GM12878 (cell line): Measurements from ENCODE around the gene SWI5. TPM values are rescaled to one million over a fixed set of nuclear protein-coding genes. Genes with fewer than 3 reads are reported as not detected.

ENCODE experiments used
- ATAC-seq: fragments of 200-7000 bp; cut with Tn5 transposase; 3 replicates; pipeline ENCODE4 v1.9.1; 2020; ENCODE audit warnings: mild to moderate bottlenecking, moderate library complexity
- BruUV-seq: library from RNA; stranded (reverse); fragments of 400-500 nt; replicated peaks from 2 replicates; lab custom pipeline; 2021; lab: Mats Ljungman, UMichigan
- CTCF ChIA-PET: fragments of 300-600 bp; sonication (Branson Sonifier 250); formaldehyde crosslinking; extraction: SDS; loops from one replicate; lab custom pipeline; 2021; ENCODE audit warnings: inconsistent platforms; lab: Yijun Ruan, JAX
- POLR2A ChIA-PET: fragments of 350-600 bp; formaldehyde crosslinking; extraction: SDS; loops from one replicate; lab custom pipeline; 2021; ENCODE audit warnings: inconsistent platforms; lab: Charles Lee
- RAD21 ChIA-PET: fragments of 300-600 bp; sonication (Branson Sonifier 250); formaldehyde crosslinking; loops from one replicate; lab custom pipeline; 2023; ENCODE audit warnings: antibody characterized with exemption; ENCODE audit not compliant: unreplicated experiment; lab: Charles Lee
- SMC1A ChIA-PET: fragments of 300-600 bp; sonication (Branson Sonifier 250); formaldehyde crosslinking; loops from one replicate; lab custom pipeline; 2023; ENCODE audit not compliant: unreplicated experiment, uncharacterized antibody; lab: Charles Lee
- DNase-seq: peaks from one replicate; pipeline ENCODE4 v3.0.0-alpha.2; 2011; ENCODE audit warnings: low read depth, low spot score
- FAIRE-seq: peaks from 3 replicates; lab custom pipeline; 2011; peaks lifted over from hg19 to GRCh38; lab: Jason Lieb, UNC
- H2AFZ ChIP-seq: 2 replicates; pipeline ENCODE4 v1.6.0; 2011; ENCODE audit warnings: low read depth, low read length, control low read depth; ENCODE audit not compliant: control insufficient read depth
- H3K27ac ChIP-seq: 2 replicates; pipeline ENCODE4 v1.5.1; 2011; ENCODE audit warnings: control low read depth; ENCODE audit not compliant: control insufficient read depth, insufficient read depth
- H3K27me3 ChIP-seq, 2 experiments: replicated peaks in 1 of 2; 2 replicates each; pipeline versions ENCODE4 v1.6.0 to v1.6.1; 2011; ENCODE audit warnings: low read length in 1 of 2; ENCODE audit not compliant: control insufficient read depth in 2 of 2, insufficient read depth in 2 of 2
- H3K36me3 ChIP-seq, 2 experiments: 2 replicates each; pipeline ENCODE4 v1.5.1; 2011; ENCODE audit warnings: low read length in 1 of 2; ENCODE audit not compliant: control insufficient read depth in 2 of 2, insufficient read depth in 2 of 2
- H3K4me1 ChIP-seq: 2 replicates; pipeline ENCODE4 v1.6.1; 2011; ENCODE audit warnings: mild to moderate bottlenecking, low read length, moderate library complexity, mixed read lengths; ENCODE audit not compliant: control insufficient read depth, insufficient read depth
- H3K4me2 ChIP-seq: 2 replicates; pipeline ENCODE4 v1.6.0; 2011; ENCODE audit warnings: control low read depth; ENCODE audit not compliant: control insufficient read depth, insufficient read depth
- H3K4me3 ChIP-seq: fragments of 200-600 bp; sonication (generic); 2 replicates; pipeline ENCODE4 v1.5.1; 2016
- H3K79me2 ChIP-seq: 2 replicates; pipeline ENCODE4 v1.6.0; 2011; ENCODE audit warnings: low read length; ENCODE audit not compliant: control insufficient read depth, insufficient read depth
- H3K9ac ChIP-seq: 2 replicates; pipeline ENCODE4 v1.8.0; 2011; ENCODE audit warnings: low read length, control low read depth, mixed read lengths; ENCODE audit not compliant: control insufficient read depth, insufficient read depth
- H3K9me3 ChIP-seq: replicated peaks from 3 replicates; pipeline ENCODE4 v1.5.1; 2011; ENCODE audit warnings: mild to moderate bottlenecking, low read length; ENCODE audit not compliant: control insufficient read depth, insufficient read depth
- H4K20me1 ChIP-seq: 2 replicates; pipeline ENCODE4 v1.6.0; 2011; ENCODE audit not compliant: control insufficient read depth, insufficient read depth
- BHLHE40 ChIP-seq, 2 experiments: fragments of 450-650 bp in 1 of 2; IDR thresholded peaks; 2 replicates each; pipeline ENCODE4 v1.6.1; 2011 to 2017; ENCODE audit warnings: low read depth in 2 of 2, borderline replicate concordance in 1 of 2, improper control_type of control experiment in 1 of 2, low read length in 1 of 2, mild to moderate bottlenecking in 1 of 2
- ESRRA ChIP-seq: IDR thresholded peaks from 2 replicates; pipeline ENCODE4 v1.6.1; 2012; ENCODE audit warnings: mild to moderate bottlenecking, low read length, improper control_type of control experiment
- MTA3 ChIP-seq: IDR thresholded peaks from 2 replicates; pipeline ENCODE4 v1.6.1; 2012; ENCODE audit warnings: low read length, inconsistent platforms, borderline replicate concordance
- MXI1 ChIP-seq: fragments of 150-350 bp; IDR thresholded peaks from 2 replicates; pipeline ENCODE4 v1.6.1; 2011; ENCODE audit warnings: low read depth, mild to moderate bottlenecking, inconsistent platforms, low read length, improper control_type of control experiment
- NBN ChIP-seq: fragments of 450-650 bp; IDR thresholded peaks from 2 replicates; pipeline ENCODE4 v1.6.1; 2016
- RAD51 ChIP-seq: fragments of 450-650 bp; IDR thresholded peaks from 2 replicates; pipeline ENCODE4 v1.6.1; 2016; ENCODE audit warnings: moderate library complexity, mild to moderate bottlenecking, inconsistent platforms
- SMAD5 ChIP-seq: IDR thresholded peaks from 2 replicates; pipeline ENCODE4 v1.6.1; 2016; ENCODE audit warnings: antibody characterized with exemption, low read depth
- SUPT20H ChIP-seq: IDR thresholded peaks from 2 replicates; pipeline ENCODE4 v1.6.1; 2011; ENCODE audit warnings: low read depth, mild to moderate bottlenecking, low read length, moderate library complexity, borderline replicate concordance; ENCODE audit not compliant: control insufficient read depth
- USF2 ChIP-seq: IDR thresholded peaks from 2 replicates; pipeline ENCODE4 v1.6.1; 2011; ENCODE audit warnings: low read depth, low read length, improper control_type of control experiment, borderline replicate concordance
- WRNIP1 ChIP-seq: IDR thresholded peaks from 2 replicates; pipeline ENCODE4 v1.6.1; 2011; ENCODE audit warnings: low read depth, low read length, improper control_type of control experiment, borderline replicate concordance
- WGBS: methylation state at CpG from one replicate; pipeline ENCODE4 v1.1.6; 2016; ENCODE audit warnings: low lambda C conversion rate; ENCODE audit not compliant: insufficient replicate concordance, insufficient coverage; ENCODE audit errors: missing lambda C conversion rate; 5-methylcytosine and 5-hydroxymethylcytosine counted together
- in situ Hi-C: fragments of 300-500 bp; cut with MboI; formaldehyde crosslinking; loops from 9 replicates; pipeline ENCODE4 v1.14.3; 2018; ENCODE audit warnings: mixed read lengths
- intact Hi-C: fragments of 100-400 bp; cut with micrococcal nuclease; formaldehyde crosslinking; loops from one replicate; pipeline ENCODE4 v1.14.2; 2022; ENCODE audit not compliant: unreplicated experiment
- polyA plus RNA-seq, 11 experiments: library from polyadenylated mRNA; depleted of rRNA in 4 of 11; unstranded in 6 of 11; stranded (reverse) in 5 of 11; fragments of >200 nt; fragmentation: Nextera tagmentation in 4 of 11; fragmentation: Illumina TruSeq in 1 of 11; extraction: Ambion mirVana in 4 of 11; extraction: Trizol in 1 of 11; gene quantifications; 1 replicate in 1 of 11; 2 replicates in 10 of 11; pipeline versions ENCODE4 v1.2.1 to v1.2.3, GENCODE V29; 2011 to 2016; ENCODE audit warnings: inconsistent platforms in 2 of 11, missing spikeins in 2 of 11, low read depth in 1 of 11
- total RNA-seq, 4 experiments: library from RNA; depleted of rRNA in 3 of 4; stranded (reverse); fragments of >200 nt in 3 of 4; fragmentation: Illumina TruSeq in 1 of 4; extraction: Trizol in 1 of 4; gene quantifications; 2 replicates each; pipeline versions ENCODE4 v1.2.1 to v1.2.3, GENCODE V29; 2013 to 2021
- TF ChIP-seq, protein P1 (sequence below): fragments of 450-650 bp; IDR thresholded peaks from 2 replicates; pipeline ENCODE4 v1.6.1; 2017; ENCODE audit warnings: mild to moderate bottlenecking, moderate library complexity
- TF ChIP-seq, protein P2 (sequence below): fragments of 450-650 bp; formaldehyde crosslinking; IDR thresholded peaks from 2 replicates; pipeline ENCODE4 v1.4.0; 2020; ENCODE audit warnings: mild to moderate bottlenecking, moderate library complexity
- TF ChIP-seq, protein P3 (sequence below): IDR thresholded peaks from 2 replicates; pipeline ENCODE4 v1.6.1; 2011; ENCODE audit warnings: borderline replicate concordance, low read depth, mild to moderate bottlenecking, moderate library complexity, mixed read lengths, low read length; ENCODE audit not compliant: insufficient read depth; ENCODE audit errors: extremely low read length

SWI5 gene
- total and polyA plus RNA-seq, 10 of the 15 experiments (the other 5 are each of a cell fraction or from before 2014, with no cell fraction given): 13.3 to 36.2 (median 18.1) TPM

- ChIA-PET SMC1A (interaction anchor here (1.1 kb wide), 1 partner anchor 40 kb away, joined by 3 read pairs; no protein-coding TSS in a partner anchor), POLR2A (interaction anchor here (1.0 kb wide), 1 partner anchor 18 kb away, joined by 3 read pairs; no protein-coding TSS in a partner anchor), RAD21 (interaction anchor here (0.5 to 1.7 kb wide), 2 partner anchors 19 to 859 kb away, joined by 3 to 4 read pairs; no protein-coding TSS in a partner anchor), CTCF (interaction anchor here (0.7 to 2.6 kb wide), 6 partner anchors 18 to 98 kb away, joined by 3 to 6 read pairs (median 3); no protein-coding TSS in a partner anchor)
- peak overlapping the region; percentile 96 for H3K4me3 ChIP-seq
- under 1% methylated on average over 21 of the region's 21 CpGs for WGBS
- peak overlapping the region; percentile 65 for H3K9ac ChIP-seq
- peak overlapping the region; percentile 95 for H2AFZ ChIP-seq
- H3K9me3 ChIP-seq: no peaks in the 10 kb centered on the region
- H3K79me2 ChIP-seq: peaks cover 29% of the 10 kb centered on the region
- H3K27me3 ChIP-seq: no peaks in the 10 kb centered on the region
- peaks cover 6% of the 10 kb centered on the region for H3K4me1 ChIP-seq
- H3K4me2 ChIP-seq: peak overlapping the region; percentile 87
- ATAC-seq (peak; percentile 18), FAIRE-seq (no peak), DNase-seq (no peak)
- H3K36me3 ChIP-seq: peaks cover 1 to 13% of the 10 kb centered on the region in 2 experiments
- intact Hi-C loops: loop anchor here (1.0 kb wide), 2 partner anchors 18 to 46 kb away; partner anchors contain the start of genes GOLGA2, SLC27A4 and SWI5
- in situ Hi-C loops: no loop called here
- BruUV-seq: TSS peak; percentile 89
- no peaks in the 10 kb centered on the region for H4K20me1 ChIP-seq
- peak overlapping the region; percentile 69 for H3K27ac ChIP-seq
- TF ChIP-seq SMAD5: peak; percentile 77; the same call in 1 of the 2 replicates
- peak; percentile 98 for TF ChIP-seq RAD51
- TF ChIP-seq USF2: peak; percentile 55
- TF ChIP-seq, protein P1, sequence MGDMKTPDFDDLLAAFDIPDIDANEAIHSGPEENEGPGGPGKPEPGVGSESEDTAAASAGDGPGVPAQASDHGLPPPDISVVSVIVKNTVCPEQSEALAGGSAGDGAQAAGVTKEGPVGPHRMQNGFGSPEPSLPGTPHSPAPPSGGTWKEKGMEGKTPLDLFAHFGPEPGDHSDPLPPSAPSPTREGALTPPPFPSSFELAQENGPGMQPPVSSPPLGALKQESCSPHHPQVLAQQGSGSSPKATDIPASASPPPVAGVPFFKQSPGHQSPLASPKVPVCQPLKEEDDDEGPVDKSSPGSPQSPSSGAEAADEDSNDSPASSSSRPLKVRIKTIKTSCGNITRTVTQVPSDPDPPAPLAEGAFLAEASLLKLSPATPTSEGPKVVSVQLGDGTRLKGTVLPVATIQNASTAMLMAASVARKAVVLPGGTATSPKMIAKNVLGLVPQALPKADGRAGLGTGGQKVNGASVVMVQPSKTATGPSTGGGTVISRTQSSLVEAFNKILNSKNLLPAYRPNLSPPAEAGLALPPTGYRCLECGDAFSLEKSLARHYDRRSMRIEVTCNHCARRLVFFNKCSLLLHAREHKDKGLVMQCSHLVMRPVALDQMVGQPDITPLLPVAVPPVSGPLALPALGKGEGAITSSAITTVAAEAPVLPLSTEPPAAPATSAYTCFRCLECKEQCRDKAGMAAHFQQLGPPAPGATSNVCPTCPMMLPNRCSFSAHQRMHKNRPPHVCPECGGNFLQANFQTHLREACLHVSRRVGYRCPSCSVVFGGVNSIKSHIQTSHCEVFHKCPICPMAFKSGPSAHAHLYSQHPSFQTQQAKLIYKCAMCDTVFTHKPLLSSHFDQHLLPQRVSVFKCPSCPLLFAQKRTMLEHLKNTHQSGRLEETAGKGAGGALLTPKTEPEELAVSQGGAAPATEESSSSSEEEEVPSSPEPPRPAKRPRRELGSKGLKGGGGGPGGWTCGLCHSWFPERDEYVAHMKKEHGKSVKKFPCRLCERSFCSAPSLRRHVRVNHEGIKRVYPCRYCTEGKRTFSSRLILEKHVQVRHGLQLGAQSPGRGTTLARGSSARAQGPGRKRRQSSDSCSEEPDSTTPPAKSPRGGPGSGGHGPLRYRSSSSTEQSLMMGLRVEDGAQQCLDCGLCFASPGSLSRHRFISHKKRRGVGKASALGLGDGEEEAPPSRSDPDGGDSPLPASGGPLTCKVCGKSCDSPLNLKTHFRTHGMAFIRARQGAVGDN: no peak
- TF ChIP-seq WRNIP1: no peak
- peak; percentile 64; the same call in 1 of the 2 replicates for TF ChIP-seq MTA3
- no peak for TF ChIP-seq SUPT20H
- no peak for TF ChIP-seq NBN
- no peak for TF ChIP-seq ESRRA
- peak; percentile 65 to 84 for TF ChIP-seq BHLHE40 (IDR thresholded peaks at IDR 0.05; ENCODE audit: borderline replicate concordance in 1 of 2, low read depth in 2 of 2, low read length in 1 of 2)
- TF ChIP-seq, protein P2, sequence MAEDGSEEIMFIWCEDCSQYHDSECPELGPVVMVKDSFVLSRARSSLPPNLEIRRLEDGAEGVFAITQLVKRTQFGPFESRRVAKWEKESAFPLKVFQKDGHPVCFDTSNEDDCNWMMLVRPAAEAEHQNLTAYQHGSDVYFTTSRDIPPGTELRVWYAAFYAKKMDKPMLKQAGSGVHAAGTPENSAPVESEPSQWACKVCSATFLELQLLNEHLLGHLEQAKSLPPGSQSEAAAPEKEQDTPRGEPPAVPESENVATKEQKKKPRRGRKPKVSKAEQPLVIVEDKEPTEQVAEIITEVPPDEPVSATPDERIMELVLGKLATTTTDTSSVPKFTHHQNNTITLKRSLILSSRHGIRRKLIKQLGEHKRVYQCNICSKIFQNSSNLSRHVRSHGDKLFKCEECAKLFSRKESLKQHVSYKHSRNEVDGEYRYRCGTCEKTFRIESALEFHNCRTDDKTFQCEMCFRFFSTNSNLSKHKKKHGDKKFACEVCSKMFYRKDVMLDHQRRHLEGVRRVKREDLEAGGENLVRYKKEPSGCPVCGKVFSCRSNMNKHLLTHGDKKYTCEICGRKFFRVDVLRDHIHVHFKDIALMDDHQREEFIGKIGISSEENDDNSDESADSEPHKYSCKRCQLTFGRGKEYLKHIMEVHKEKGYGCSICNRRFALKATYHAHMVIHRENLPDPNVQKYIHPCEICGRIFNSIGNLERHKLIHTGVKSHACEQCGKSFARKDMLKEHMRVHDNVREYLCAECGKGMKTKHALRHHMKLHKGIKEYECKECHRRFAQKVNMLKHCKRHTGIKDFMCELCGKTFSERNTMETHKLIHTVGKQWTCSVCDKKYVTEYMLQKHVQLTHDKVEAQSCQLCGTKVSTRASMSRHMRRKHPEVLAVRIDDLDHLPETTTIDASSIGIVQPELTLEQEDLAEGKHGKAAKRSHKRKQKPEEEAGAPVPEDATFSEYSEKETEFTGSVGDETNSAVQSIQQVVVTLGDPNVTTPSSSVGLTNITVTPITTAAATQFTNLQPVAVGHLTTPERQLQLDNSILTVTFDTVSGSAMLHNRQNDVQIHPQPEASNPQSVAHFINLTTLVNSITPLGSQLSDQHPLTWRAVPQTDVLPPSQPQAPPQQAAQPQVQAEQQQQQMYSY: 0 out of 2 replicates have a peak, but pooled peaks have one; percentile 67
- TF ChIP-seq MXI1: no peak
- TF ChIP-seq, protein P3, sequence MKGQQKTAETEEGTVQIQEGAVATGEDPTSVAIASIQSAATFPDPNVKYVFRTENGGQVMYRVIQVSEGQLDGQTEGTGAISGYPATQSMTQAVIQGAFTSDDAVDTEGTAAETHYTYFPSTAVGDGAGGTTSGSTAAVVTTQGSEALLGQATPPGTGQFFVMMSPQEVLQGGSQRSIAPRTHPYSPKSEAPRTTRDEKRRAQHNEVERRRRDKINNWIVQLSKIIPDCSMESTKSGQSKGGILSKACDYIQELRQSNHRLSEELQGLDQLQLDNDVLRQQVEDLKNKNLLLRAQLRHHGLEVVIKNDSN: peak; percentile 72
Observed at GRCh38 chr9:128321879-128322403, 45.9 kb downstream of the SWI5 start.
